Astrocyte of the cerebellum (primary cell): ENCODE results near the gene IGFLR1.

Source experiments
- DNase-seq: peaks from one replicate; pipeline ENCODE4 v3.0.0-alpha.2; 2011; ENCODE audit warnings: low read depth
- H3K4me3 ChIP-seq: 2 replicates; pipeline ENCODE4 v1.5.1; 2011; ENCODE audit warnings: mild to moderate bottlenecking, low read depth, low read length, moderate library complexity
- in situ Hi-C: cut with HindIII; loops from 2 replicates; pipeline ENCODE4 v1.10.0; 2017; ENCODE audit warnings: low sequenced_read_pairs
- TF ChIP-seq, protein P1 (sequence below): IDR thresholded peaks from 2 replicates; pipeline ENCODE4 v1.5.1; 2012; ENCODE audit warnings: low read length, low read depth, moderate library complexity, mild to moderate bottlenecking; ENCODE audit errors: missing control alignments

The IGFLR1 gene

DNA sequence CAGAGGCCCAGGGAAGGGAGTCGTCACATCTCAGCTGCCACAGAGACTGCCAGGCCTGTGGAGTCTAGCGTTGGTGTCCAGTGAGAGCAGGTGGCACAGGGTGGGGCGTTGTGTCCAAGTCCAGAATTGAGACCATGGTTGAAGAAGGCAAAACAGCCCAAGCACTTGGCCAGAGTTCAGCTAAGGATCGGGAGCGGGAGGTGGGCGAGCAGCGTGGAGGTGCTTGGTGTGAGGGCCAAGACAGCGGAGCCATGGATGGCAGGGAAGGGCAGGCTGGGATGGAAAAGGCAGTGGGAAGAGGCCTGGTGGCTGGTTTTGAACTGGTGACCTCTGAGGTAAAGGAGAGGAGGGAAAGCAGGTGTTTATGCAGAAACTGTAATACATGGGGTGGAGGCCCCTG is 8.0 kb downstream of the IGFLR1 start:
- in situ Hi-C loops = no loop called here
- H3K4me3 ChIP-seq = no peak overlapping the region
- DNase-seq = no peak
- TF ChIP-seq, protein P1, sequence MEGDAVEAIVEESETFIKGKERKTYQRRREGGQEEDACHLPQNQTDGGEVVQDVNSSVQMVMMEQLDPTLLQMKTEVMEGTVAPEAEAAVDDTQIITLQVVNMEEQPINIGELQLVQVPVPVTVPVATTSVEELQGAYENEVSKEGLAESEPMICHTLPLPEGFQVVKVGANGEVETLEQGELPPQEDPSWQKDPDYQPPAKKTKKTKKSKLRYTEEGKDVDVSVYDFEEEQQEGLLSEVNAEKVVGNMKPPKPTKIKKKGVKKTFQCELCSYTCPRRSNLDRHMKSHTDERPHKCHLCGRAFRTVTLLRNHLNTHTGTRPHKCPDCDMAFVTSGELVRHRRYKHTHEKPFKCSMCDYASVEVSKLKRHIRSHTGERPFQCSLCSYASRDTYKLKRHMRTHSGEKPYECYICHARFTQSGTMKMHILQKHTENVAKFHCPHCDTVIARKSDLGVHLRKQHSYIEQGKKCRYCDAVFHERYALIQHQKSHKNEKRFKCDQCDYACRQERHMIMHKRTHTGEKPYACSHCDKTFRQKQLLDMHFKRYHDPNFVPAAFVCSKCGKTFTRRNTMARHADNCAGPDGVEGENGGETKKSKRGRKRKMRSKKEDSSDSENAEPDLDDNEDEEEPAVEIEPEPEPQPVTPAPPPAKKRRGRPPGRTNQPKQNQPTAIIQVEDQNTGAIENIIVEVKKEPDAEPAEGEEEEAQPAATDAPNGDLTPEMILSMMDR = no peak

DNA sequence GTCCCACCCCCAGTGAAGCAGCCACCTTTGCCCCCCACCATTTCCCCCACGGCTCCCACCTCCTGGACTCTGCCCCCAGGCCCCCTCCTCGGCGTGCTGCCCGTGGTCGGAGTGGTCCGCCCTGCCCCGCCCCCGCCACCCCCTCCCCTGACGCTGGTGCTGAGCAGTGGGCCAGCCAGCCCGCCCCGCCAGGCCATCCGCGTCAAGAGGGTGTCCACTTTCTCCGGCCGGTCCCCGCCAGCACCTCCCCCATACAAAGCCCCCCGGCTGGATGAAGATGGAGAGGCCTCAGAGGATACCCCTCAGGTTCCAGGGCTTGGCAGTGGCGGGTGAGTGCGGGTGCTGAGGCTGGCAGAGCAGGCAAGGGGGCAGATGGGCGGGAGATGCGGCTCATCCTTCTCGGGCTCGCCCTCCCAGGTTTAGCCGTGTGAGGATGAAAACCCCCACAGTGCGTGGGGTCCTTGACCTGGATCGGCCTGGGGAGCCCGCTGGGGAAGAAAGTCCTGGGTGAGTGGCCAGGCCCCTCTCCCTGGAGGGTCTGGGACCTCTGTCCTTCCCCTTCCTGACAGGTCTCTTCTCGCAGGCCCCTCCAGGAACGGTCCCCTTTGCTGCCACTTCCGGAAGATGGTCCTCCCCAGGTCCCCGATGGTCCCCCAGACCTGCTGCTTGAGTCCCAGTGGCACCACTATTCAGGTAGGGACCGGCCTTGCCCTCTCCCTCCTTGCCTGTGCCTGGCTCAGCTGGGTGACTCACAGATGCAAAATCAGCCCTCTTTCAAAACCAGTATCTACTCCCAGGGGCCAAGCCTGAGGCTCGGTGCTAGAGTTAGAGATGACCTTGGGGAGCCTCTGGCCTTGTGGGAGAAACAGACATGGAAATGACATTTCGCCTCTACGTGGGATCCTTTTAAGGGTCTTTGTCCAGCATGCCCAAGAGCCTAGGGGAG is 8.8 kb downstream of the IGFLR1 start:
- H3K4me3 ChIP-seq = no peak overlapping the region
- TF ChIP-seq, protein P1 = no peak
- no peak for DNase-seq
- in situ Hi-C loops = no loop called here

DNA sequence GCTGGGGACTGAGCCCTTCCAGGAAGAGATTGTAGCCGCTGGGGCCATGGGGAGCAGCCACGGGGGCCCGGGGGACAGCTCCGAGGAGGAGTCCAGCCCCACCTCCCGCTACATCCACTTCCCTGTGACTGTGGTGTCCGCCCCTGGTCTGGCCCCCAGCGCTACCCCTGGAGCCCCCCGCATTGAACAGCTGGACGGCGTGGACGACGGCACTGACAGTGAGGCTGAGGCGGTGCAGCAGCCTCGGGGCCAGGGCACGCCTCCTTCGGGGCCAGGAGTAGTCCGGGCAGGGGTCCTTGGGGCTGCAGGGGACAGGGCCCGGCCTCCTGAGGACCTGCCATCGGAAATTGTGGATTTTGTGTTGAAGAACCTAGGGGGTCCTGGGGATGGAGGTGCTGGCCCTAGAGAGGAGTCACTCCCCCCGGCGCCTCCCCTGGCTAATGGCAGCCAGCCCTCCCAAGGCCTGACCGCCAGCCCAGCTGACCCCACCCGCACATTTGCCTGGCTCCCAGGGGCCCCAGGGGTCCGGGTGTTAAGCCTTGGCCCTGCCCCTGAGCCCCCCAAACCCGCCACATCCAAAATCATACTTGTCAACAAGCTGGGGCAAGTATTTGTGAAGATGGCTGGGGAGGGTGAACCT is 9.6 kb downstream of the IGFLR1 start:
- no peak overlapping the region for H3K4me3 ChIP-seq

DNA sequence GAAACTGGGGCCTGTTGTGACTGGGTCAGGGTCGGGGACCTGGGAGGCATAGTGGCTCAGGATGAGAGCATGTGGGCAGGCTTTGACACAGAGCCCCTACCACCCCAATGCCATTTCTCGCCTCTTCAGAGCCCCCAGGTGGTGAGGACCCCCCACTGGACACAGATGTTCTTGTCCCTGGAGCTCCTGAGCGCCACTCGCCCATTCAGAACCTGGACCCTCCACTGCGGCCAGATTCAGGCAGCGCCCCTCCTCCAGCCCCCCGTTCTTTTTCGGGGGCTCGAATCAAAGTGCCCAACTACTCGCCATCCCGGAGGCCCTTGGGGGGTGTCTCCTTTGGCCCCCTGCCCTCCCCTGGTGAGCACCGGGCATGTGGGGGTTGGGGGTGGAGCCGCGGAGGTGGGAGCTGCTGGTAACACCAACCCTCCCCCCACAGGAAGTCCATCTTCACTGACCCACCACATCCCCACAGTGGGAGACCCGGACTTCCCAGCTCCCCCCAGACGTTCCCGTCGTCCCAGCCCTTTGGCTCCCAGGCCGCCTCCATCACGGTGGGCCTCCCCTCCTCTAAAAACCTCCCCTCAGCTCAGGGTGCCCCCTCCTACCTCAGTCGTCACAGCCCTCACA is 10.4 kb downstream of the IGFLR1 start:
- no peak overlapping the region for H3K4me3 ChIP-seq
- TF ChIP-seq, protein P1 = no peak
- in situ Hi-C loops = no loop called here
- no peak for DNase-seq

More for the DNA sequence above, 9.6 kb downstream of the IGFLR1 start:
- TF ChIP-seq, protein P1 = no peak
- no peak for DNase-seq
- in situ Hi-C loops = no loop called here

DNA sequence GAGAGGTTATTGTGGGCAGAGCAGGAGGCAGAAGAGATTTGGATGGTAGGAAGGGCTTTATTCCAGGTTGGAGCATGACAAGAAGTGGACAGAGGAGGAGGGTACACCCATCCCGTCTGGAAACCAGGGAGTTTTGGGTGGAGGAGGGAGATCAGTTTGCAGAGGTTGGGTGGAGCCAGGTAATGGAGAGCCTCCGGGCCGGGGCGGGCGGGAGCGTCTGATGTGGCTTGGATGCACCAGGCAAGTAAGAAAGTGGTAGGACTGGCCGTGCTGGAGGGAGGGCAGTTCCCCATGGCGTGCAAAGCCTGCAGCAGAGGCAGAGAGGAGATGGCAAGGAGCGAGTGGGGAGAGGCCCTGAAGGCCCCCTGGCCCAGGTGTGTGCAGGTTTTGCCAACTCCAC is 10.9 kb downstream of the IGFLR1 start:
- H3K4me3 ChIP-seq = no peak overlapping the region
- no peak for DNase-seq
- in situ Hi-C loops = no loop called here
- TF ChIP-seq, protein P1 = no peak

DNA sequence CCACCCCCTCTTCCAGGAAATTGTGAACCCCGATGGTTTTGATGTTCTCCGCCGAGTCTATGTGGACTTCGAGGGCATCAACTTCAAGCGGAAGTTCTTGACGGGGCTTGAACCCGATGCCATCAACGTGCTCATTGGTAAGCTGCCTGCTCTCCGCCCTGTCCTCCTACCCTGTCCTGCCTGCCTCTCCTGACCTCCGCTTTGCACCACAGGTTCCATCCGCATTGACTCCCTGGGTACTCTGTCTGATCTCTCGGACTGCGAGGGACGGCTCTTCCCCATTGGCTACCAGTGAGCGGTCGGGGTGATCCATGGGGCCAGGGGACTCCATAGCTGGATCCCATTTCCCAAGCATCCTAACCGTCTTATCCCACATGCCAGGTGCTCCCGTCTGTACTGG is 11.9 kb downstream of the IGFLR1 start:
- TF ChIP-seq, protein P1 = no peak
- in situ Hi-C loops = no loop called here

More for the DNA sequence above, 11.9 kb downstream of the IGFLR1 start:
- no peak for DNase-seq
- H3K4me3 ChIP-seq = no peak overlapping the region
